HFFc6 (cell line): ENCODE measurements around the gene SLC2A9. TPM values are rescaled to one million over a fixed set of nuclear protein-coding genes. Genes with fewer than 3 reads are reported as not detected.

Source experiments
- DNase-seq: peaks from one replicate; pipeline ENCODE4 v3.0.0-alpha.2; 2018
- H3K27ac Mint-ChIP-seq: 2 replicates; pipeline ENCODE4 v1.8.0; 2020; ENCODE audit warnings: mild to moderate bottlenecking, mixed read lengths
- H3K27me3 Mint-ChIP-seq: 2 replicates; pipeline ENCODE4 v1.8.0; 2021; ENCODE audit warnings: mild to moderate bottlenecking, moderate library complexity, mixed read lengths; ENCODE audit not compliant: insufficient read depth
- H3K36me3 Mint-ChIP-seq: 2 replicates; pipeline ENCODE4 v1.8.0; 2021; ENCODE audit warnings: low read depth, mixed read lengths
- H3K4me1 Mint-ChIP-seq: 2 replicates; pipeline ENCODE4 v1.8.0; 2020; ENCODE audit warnings: low read depth, mixed read lengths
- H3K4me3 Mint-ChIP-seq: 2 replicates; pipeline ENCODE4 v1.8.0; 2020; ENCODE audit warnings: mild to moderate bottlenecking, moderate library complexity, mixed read lengths
- H3K9me3 Mint-ChIP-seq: 2 replicates; pipeline ENCODE4 v1.8.0; 2020; ENCODE audit warnings: mild to moderate bottlenecking, mixed read lengths
- total RNA-seq, 6 experiments: library from RNA; stranded (reverse); fragmentation: NEBNext Ultra II Directional; extraction: Animal tissue kit (Norgen Biotek cat#: 25700); gene quantifications; 2 replicates in 1 of 6; 3 replicates in 5 of 6; pipeline ENCODE4 v1.2.3, GENCODE V29; 2021
- TF ChIP-seq, protein P1 (sequence below): fragments of 200-600 bp; sonication (generic); IDR thresholded peaks from 2 replicates; pipeline ENCODE4 v1.5.0; 2021; ENCODE audit warnings: antibody characterized with exemption, mild to moderate bottlenecking

The SLC2A9 gene
- total RNA-seq, 6 experiments from 2014 or later: 1.3 to 2.0 (median 1.6) TPM

- no peak for DNase-seq
- Mint-ChIP-seq H3K4me3 (no peak overlapping the region), H3K27ac (no peak overlapping the region), H3K4me1 (no peaks in the 10 kb centered on the region), H3K9me3 (no peaks in the 10 kb centered on the region), H3K27me3 (peaks cover 10% of the 10 kb centered on the region), H3K36me3 (peaks cover 15% of the 10 kb centered on the region; the same call in 1 of the 2 replicates)
- TF ChIP-seq, protein P1, sequence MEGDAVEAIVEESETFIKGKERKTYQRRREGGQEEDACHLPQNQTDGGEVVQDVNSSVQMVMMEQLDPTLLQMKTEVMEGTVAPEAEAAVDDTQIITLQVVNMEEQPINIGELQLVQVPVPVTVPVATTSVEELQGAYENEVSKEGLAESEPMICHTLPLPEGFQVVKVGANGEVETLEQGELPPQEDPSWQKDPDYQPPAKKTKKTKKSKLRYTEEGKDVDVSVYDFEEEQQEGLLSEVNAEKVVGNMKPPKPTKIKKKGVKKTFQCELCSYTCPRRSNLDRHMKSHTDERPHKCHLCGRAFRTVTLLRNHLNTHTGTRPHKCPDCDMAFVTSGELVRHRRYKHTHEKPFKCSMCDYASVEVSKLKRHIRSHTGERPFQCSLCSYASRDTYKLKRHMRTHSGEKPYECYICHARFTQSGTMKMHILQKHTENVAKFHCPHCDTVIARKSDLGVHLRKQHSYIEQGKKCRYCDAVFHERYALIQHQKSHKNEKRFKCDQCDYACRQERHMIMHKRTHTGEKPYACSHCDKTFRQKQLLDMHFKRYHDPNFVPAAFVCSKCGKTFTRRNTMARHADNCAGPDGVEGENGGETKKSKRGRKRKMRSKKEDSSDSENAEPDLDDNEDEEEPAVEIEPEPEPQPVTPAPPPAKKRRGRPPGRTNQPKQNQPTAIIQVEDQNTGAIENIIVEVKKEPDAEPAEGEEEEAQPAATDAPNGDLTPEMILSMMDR: no peak
Observed at GRCh38 chr4:10055871-10056270, 34.6 kb upstream of the SLC2A9 start.

DNA sequence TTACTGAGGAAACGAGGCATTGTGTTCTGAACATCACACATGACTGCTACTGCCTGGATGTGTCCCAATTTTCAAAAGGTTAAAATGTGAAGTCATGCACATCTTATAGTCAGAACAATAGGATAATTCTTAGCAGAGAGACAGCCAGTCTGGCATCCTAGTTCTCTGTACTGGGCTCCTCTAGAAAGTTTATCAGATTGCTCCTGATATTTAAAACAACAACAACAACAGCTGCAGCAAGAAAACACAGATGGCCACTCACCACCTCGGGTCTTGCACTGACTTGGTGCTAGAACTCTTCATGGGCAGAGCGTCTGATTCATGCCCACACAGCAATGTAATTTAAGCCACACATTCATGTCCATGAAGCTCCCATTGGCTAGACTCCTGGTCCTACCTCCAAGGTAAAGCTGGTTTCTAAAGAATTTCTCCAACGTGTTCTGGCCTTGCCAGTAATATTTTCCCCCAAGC lies 33.3 kb upstream of the SLC2A9 start:
- Mint-ChIP-seq H3K27ac (no peak overlapping the region), H3K36me3 (0 out of 2 replicates have a peak, but pooled peaks cover 8% of the 10 kb centered on the region), H3K4me1 (no peaks in the 10 kb centered on the region), H3K4me3 (no peak overlapping the region), H3K27me3 (peaks cover 15% of the 10 kb centered on the region), H3K9me3 (no peaks in the 10 kb centered on the region)
- TF ChIP-seq, protein P1: no peak
- no peak for DNase-seq

- Mint-ChIP-seq H3K27ac (no peak overlapping the region), H3K4me3 (no peak overlapping the region), H3K27me3 (peaks cover 15% of the 10 kb centered on the region), H3K36me3 (0 out of 2 replicates have a peak, but pooled peaks cover under 1% of the 10 kb centered on the region), H3K9me3 (no peaks in the 10 kb centered on the region), H3K4me1 (no peaks in the 10 kb centered on the region)
- no peak for DNase-seq
- TF ChIP-seq, protein P1: no peak
Observed at GRCh38 chr4:10053635-10054453, 32.5 kb upstream of the SLC2A9 start.

DNA sequence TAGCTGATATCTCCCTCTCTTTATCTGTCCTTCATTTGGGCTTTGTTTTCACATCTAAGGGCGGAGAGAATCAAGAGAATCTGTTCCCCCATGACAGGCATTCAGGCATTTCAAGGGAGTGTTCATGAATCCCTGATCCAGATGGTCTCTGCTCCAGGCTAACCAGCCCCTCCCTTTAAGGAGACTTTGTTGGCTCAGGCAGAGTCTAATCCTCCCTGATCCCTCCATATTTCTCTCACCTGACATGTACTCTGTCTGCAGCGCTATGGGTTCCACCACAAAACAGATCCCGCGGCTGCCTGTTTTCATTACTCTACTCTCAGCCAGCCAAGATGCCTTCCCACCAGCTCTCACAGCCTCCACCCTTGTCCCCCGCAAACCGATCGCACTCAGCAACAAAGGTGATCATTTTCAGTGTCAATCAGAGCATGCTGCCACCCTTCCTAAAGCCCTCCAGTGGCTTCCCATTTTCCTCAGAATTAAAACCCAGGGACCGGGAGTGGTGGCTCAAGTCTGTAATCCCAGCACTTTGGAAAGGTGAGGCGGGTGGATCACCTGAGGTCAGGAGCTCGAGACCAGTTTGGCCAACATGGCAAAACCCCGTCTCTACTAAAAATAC lies 30.3 kb upstream of the SLC2A9 start:
- Mint-ChIP-seq H3K36me3 (no peaks in the 10 kb centered on the region), H3K27me3 (peaks cover 15% of the 10 kb centered on the region), H3K4me1 (no peaks in the 10 kb centered on the region), H3K9me3 (no peaks in the 10 kb centered on the region), H3K4me3 (no peak overlapping the region), H3K27ac (no peak overlapping the region)
- no peak for DNase-seq
- TF ChIP-seq, protein P1: no peak

- no peak for DNase-seq
- H3K36me3 Mint-ChIP-seq: no peaks in the 10 kb centered on the region
- H3K27ac Mint-ChIP-seq: no peak overlapping the region
- TF ChIP-seq, protein P1: no peak
- H3K9me3 Mint-ChIP-seq: no peaks in the 10 kb centered on the region
- peaks cover 5% of the 10 kb centered on the region for H3K4me1 Mint-ChIP-seq
- H3K4me3 Mint-ChIP-seq: no peak overlapping the region
- peaks cover 15% of the 10 kb centered on the region for H3K27me3 Mint-ChIP-seq
Observed at GRCh38 chr4:10050721-10051120, 29.4 kb upstream of the SLC2A9 start.
